CD4-positive, alpha-beta memory T cell (primary cell): ENCODE results near the gene TMEM8B. TPM values are rescaled to one million over a fixed set of nuclear protein-coding genes. Genes with fewer than 3 reads are reported as not detected.
"Not testable (repeated sequence)": the region's sequence is repeated elsewhere in the genome, so short reads cannot be mapped to it uniquely, and the experiment has no call there.

Experiments
- CTCF ChIA-PET: fragments of 350-600 bp; sonication (Branson Sonifier 250); formaldehyde crosslinking; loops from one replicate; lab custom pipeline; 2021; ENCODE audit warnings: inconsistent platforms; ENCODE audit not compliant: partially characterized antibody; lab: Charles Lee
- POLR2A ChIA-PET: fragments of 350-600 bp; sonication (Branson Sonifier 250); formaldehyde crosslinking; loops from one replicate; lab custom pipeline; 2021; ENCODE audit not compliant: partially characterized antibody; lab: Charles Lee
- DNase-seq, 5 donors: peaks; one replicate each; pipeline versions ENCODE4 v3.0.0 to v3.0.0-alpha.2; 2020 to 2022; ENCODE audit warnings: mixed read lengths in 1 of 5
- H3K27ac ChIP-seq: one replicate; pipeline ENCODE4 v1.7.0; 2013; ENCODE audit warnings: low read depth, low read length
- H3K27me3 ChIP-seq: 2 replicates; pipeline ENCODE4 v1.7.0; 2013; ENCODE audit warnings: mild to moderate bottlenecking, low read length, moderate library complexity; ENCODE audit not compliant: insufficient read depth
- H3K36me3 ChIP-seq: 2 replicates; pipeline ENCODE4 v1.7.0; 2013; ENCODE audit warnings: mild to moderate bottlenecking, low read length, moderate library complexity; ENCODE audit not compliant: insufficient read depth
- H3K4me1 ChIP-seq: 2 replicates; pipeline ENCODE4 v1.7.0; 2013; ENCODE audit warnings: mild to moderate bottlenecking, low read length, moderate library complexity; ENCODE audit not compliant: insufficient read depth
- H3K4me3 ChIP-seq, 2 donors: one replicate each; pipeline ENCODE4 v1.7.0; 2013; ENCODE audit warnings: low read length in 2 of 2, mild to moderate bottlenecking in 1 of 2
- H3K9me3 ChIP-seq, 2 donors: one replicate each; pipeline ENCODE4 v1.7.0; 2013; ENCODE audit warnings: low read length in 2 of 2, control low read depth in 1 of 2; ENCODE audit not compliant: control insufficient read depth in 1 of 2
- H3K27ac Mint-ChIP-seq, 7 donors: one replicate each; pipeline ENCODE4 v1.8.0; 2020 to 2021; ENCODE audit warnings: mixed read lengths in 7 of 7, mild to moderate bottlenecking in 6 of 7, inconsistent platforms in 3 of 7, moderate library complexity in 3 of 7
- H3K27me3 Mint-ChIP-seq, 2 donors: one replicate each; pipeline ENCODE4 v1.8.0; 2020 to 2021; ENCODE audit warnings: mixed read lengths in 2 of 2
- H3K36me3 Mint-ChIP-seq, 2 donors: one replicate each; pipeline ENCODE4 v1.8.0; 2020 to 2021; ENCODE audit warnings: mixed read lengths in 2 of 2, inconsistent platforms in 1 of 2, mild to moderate bottlenecking in 1 of 2
- H3K4me1 Mint-ChIP-seq, 4 donors: one replicate each; pipeline ENCODE4 v1.8.0; 2020 to 2021; ENCODE audit warnings: mixed read lengths in 4 of 4, mild to moderate bottlenecking in 1 of 4
- H3K4me3 Mint-ChIP-seq, 8 donors: one replicate each; pipeline ENCODE4 v1.8.0; 2020 to 2021; ENCODE audit warnings: mixed read lengths in 8 of 8, mild to moderate bottlenecking in 7 of 8, moderate library complexity in 6 of 8, inconsistent platforms in 3 of 8
- H3K9me3 Mint-ChIP-seq, 8 donors: one replicate each; pipeline ENCODE4 v1.8.0; 2020 to 2021; ENCODE audit warnings: mixed read lengths in 8 of 8, mild to moderate bottlenecking in 5 of 8, inconsistent platforms in 3 of 8, moderate library complexity in 1 of 8
- intact Hi-C: fragments of 100-400 bp; cut with micrococcal nuclease; formaldehyde crosslinking; loops from one replicate; pipeline ENCODE4 v1.15.1; 2023
- polyA plus RNA-seq, 2 donors: library from polyadenylated mRNA; unstranded; fragments of 300-500 nt; fragmentation: Illumina TruSeq; gene quantifications; one replicate each; pipeline ENCODE4 v1.2.3, GENCODE V29; 2021
- total RNA-seq, 2 experiments: library from RNA; stranded (reverse); gene quantifications; one replicate each; pipeline ENCODE4 v1.2.3, GENCODE V29; 2021

The TMEM8B gene
- total and polyA plus RNA-seq, 4 experiments from 2014 or later = 2.0 to 10.5 (median 4.9) TPM

- CTCF ChIA-PET = interaction anchor here (1.2 kb wide), 1 partner anchor 82 kb away, joined by 4 read pairs; no protein-coding TSS in a partner anchor
- Histone ChIP-seq H3K36me3 (no peaks in the 10 kb centered on the region), H3K9me3 (no peaks in the 10 kb centered on the region), H3K27ac (no peak within 1 kb of the TSS), H3K4me3 (no peak within 1 kb of the TSS), H3K4me1 (no peaks in the 10 kb centered on the region), H3K27me3 (no peaks in the 10 kb centered on the region)
- POLR2A ChIA-PET = no interaction called here
- Mint-ChIP-seq H3K4me1 (no peaks in the 10 kb centered on the region), H3K4me3 (no peak within 1 kb of the TSS), H3K27me3 (no peaks in the 10 kb centered on the region), H3K36me3 (no peaks in the 10 kb centered on the region), H3K27ac (no peak within 1 kb of the TSS), H3K9me3 (peaks cover 0 to 1% (median 0%) of the 10 kb centered on the region in 8 donors)
- intact Hi-C loops = no loop called here
- DNase-seq = no peak
Measured at GRCh38 chr9:35870351-35870923, 41.4 kb downstream of the TMEM8B start, which contains the start of gene OR13J1. Gene OR13J1 (minus strand): TSS chr9:35870401. CDS start chr9:35870401, 0 bp downstream.

- H3K9me3 Mint-ChIP-seq = peaks cover 0 to 3% (median under 1%) of the 10 kb centered on the region in 8 donors
- no peak for DNase-seq
- H3K4me3 Mint-ChIP-seq = no peak overlapping the region
- Histone ChIP-seq H3K27ac (no peak overlapping the region), H3K36me3 (no peaks in the 10 kb centered on the region), H3K27me3 (no peaks in the 10 kb centered on the region), H3K4me1 (no peaks in the 10 kb centered on the region), H3K9me3 (no peaks in the 10 kb centered on the region), H3K4me3 (no peak overlapping the region)
- no peak overlapping the region for H3K27ac Mint-ChIP-seq
- no peaks in the 10 kb centered on the region for H3K27me3 Mint-ChIP-seq
- H3K36me3 Mint-ChIP-seq = no peaks in the 10 kb centered on the region
- no peaks in the 10 kb centered on the region for H3K4me1 Mint-ChIP-seq
- intact Hi-C loops = no loop called here
- ChIA-PET CTCF (interaction anchor here (1.2 kb wide), 1 partner anchor 83 kb away, joined by 4 read pairs; no protein-coding TSS in a partner anchor), POLR2A (no interaction called here)
Measured at GRCh38 chr9:35871545-35871944, 42.5 kb downstream of the TMEM8B start.

- Histone ChIP-seq H3K36me3 (no peaks in the 10 kb centered on the region), H3K9me3 (no peaks in the 10 kb centered on the region), H3K4me1 (no peaks in the 10 kb centered on the region), H3K4me3 (no peak overlapping the region), H3K27me3 (no peaks in the 10 kb centered on the region), H3K27ac (no peak overlapping the region)
- ChIA-PET POLR2A (no interaction called here), CTCF (interaction anchor here (0.9 to 1.5 kb wide), 2 partner anchors 10 to 43 kb away, joined by 3 to 4 read pairs; partner anchors contain the start of gene TMEM8B)
- Mint-ChIP-seq H3K9me3 (peaks cover 0 to 8% (median 4%) of the 10 kb centered on the region in 8 donors), H3K27ac (no peak overlapping the region), H3K36me3 (peaks cover 0 to under 1% of the 10 kb centered on the region in 2 donors), H3K4me3 (no peak overlapping the region), H3K27me3 (peaks cover 0 to 3% of the 10 kb centered on the region in 2 donors), H3K4me1 (no peaks in the 10 kb centered on the region)
- no peak for DNase-seq
- intact Hi-C loops = no loop called here
Measured at GRCh38 chr9:35872505-35872904, 43.5 kb downstream of the TMEM8B start.

- intact Hi-C loops = loop anchor here (1.0 to 10.0 kb wide), 8 partner anchors 56 to 988 kb away; partner anchors contain the start of genes CD72, SPAG8 and TESK1
- H3K4me3 ChIP-seq = no peak overlapping the region
- no peak overlapping the region for H3K27ac ChIP-seq
- H3K27me3 ChIP-seq = no peaks in the 10 kb centered on the region
- Mint-ChIP-seq H3K4me3 (no peak overlapping the region), H3K27me3 (peaks cover 2 to 8% of the 10 kb centered on the region in 2 donors), H3K4me1 (no peaks in the 10 kb centered on the region), H3K27ac (no peak overlapping the region), H3K9me3 (peaks cover 0 to 11% (median 7%) of the 10 kb centered on the region in 8 donors), H3K36me3 (peaks cover 0 to 3% of the 10 kb centered on the region in 2 donors)
- no peaks in the 10 kb centered on the region for H3K4me1 ChIP-seq
- H3K9me3 ChIP-seq = no peaks in the 10 kb centered on the region
- POLR2A ChIA-PET = interaction anchor here (0.6 to 1.6 kb wide), 7 partner anchors 9 to 279 kb away, joined by 3 to 7 read pairs (median 4); partner anchors contain the start of genes CREB3, SPAG8 and TLN1
- DNase-seq = peak; percentile 70 to 75 (median 71)
- CTCF ChIA-PET = interaction anchor here (0.5 to 3.2 kb wide), 48 partner anchors 9 to 947 kb away, joined by 3 to 108 read pairs (median 4); partner anchors contain the start of genes ATOSB, CREB3, FAM221B and HINT2
- no peaks in the 10 kb centered on the region for H3K36me3 ChIP-seq
Measured at GRCh38 chr9:35882263-35882848, 53.3 kb downstream of the TMEM8B start.

GRCh38 chr9:35882996-35883395 lies 54.0 kb downstream of the TMEM8B start:
- intact Hi-C loops = loop anchor here (1.0 to 10.0 kb wide), 8 partner anchors 57 to 988 kb away; partner anchors contain the start of genes CD72, SPAG8 and TESK1
- H3K36me3 Mint-ChIP-seq = peaks cover 0 to 2% of the 10 kb centered on the region in 2 donors

GRCh38 chr9:35884908-35885307 lies 55.9 kb downstream of the TMEM8B start:
- H3K27ac Mint-ChIP-seq, H3K27me3 Mint-ChIP-seq, H3K27me3 ChIP-seq, H3K9me3 Mint-ChIP-seq, H3K36me3 ChIP-seq, H3K9me3 ChIP-seq, H3K4me1 ChIP-seq, H3K4me3 ChIP-seq, H3K36me3 Mint-ChIP-seq, H3K4me1 Mint-ChIP-seq, H3K27ac ChIP-seq, DNase-seq, H3K4me3 Mint-ChIP-seq: not testable (repeated sequence)
- intact Hi-C loops = loop anchor here (5.0 to 10.0 kb wide), 4 partner anchors 73 to 990 kb away; partner anchors contain the start of genes CD72 and SPAG8
- ChIA-PET CTCF (interaction anchor here (0.7 to 2.9 kb wide), 3 partner anchors 54 to 95 kb away, joined by 3 to 11 read pairs (median 6); no protein-coding TSS in a partner anchor), POLR2A (interaction anchor here (0.7 kb wide), 1 partner anchor 31 kb away, joined by 3 read pairs; no protein-coding TSS in a partner anchor)

More at GRCh38 chr9:35882996-35883395, 54.0 kb downstream of the TMEM8B start:
- H3K27me3 ChIP-seq = no peaks in the 10 kb centered on the region
- no peaks in the 10 kb centered on the region for H3K9me3 ChIP-seq
- no peak for DNase-seq
- H3K27ac Mint-ChIP-seq = no peak overlapping the region
- POLR2A ChIA-PET = interaction anchor here (1.6 kb wide), 1 partner anchor 147 kb away, joined by 6 read pairs; no protein-coding TSS in a partner anchor
- no peak overlapping the region for H3K4me3 ChIP-seq
- H3K4me1 ChIP-seq = no peaks in the 10 kb centered on the region
- H3K27ac ChIP-seq = no peak overlapping the region
- H3K9me3 Mint-ChIP-seq = peaks cover 0 to 5% (median 1%) of the 10 kb centered on the region in 8 donors
- peaks cover 2 to 6% of the 10 kb centered on the region in 2 donors for H3K27me3 Mint-ChIP-seq
- no peaks in the 10 kb centered on the region for H3K36me3 ChIP-seq
- no peaks in the 10 kb centered on the region for H3K4me1 Mint-ChIP-seq
- CTCF ChIA-PET = interaction anchor here (0.8 to 3.2 kb wide), 21 partner anchors 9 to 272 kb away, joined by 3 to 108 read pairs (median 5); partner anchors contain the start of genes CREB3, FAM221B, HINT2 and TMEM8B
- no peak overlapping the region for H3K4me3 Mint-ChIP-seq
